Measurements from ENCODE around the gene SCNM1.

DNA sequence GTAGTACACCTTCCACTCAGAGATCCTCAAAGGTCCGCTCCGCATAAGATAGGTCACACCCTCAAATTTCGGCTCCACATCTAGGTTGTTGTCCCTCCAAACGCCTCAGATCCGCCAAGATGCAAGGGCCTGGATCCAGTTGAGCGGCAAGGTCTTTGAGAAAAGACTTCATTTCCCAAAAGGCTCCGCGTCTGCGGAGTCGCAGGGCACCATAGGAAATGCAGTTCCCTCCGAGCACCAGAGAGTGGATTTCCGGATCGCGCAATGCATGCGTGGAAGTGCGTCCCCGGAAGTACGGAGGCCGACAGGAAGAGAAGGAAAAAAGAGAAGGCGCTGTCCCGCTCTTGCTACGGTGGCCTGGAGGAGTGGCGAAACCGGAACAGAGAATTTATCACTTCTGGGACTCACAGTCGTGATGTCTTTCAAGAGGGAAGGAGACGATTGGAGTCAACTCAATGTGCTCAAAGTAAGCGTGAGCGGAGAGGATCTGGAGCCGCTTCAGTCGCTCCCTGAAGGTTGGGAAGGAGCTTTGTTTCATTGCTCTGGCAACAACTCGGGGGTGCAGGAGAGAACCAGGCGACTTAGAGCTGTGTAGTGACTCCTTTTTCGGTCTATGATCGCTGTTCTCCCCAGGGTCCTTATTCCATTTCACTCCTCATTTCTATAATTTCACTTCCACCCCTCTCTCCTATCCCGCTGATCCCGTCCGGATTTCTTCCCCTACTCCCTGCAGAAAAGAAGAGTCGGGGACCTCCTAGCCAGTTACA, at the start of gene SCNM1, which contains the start of gene LYSMD1:
- TF ChIP-seq GATA3 (IDR thresholded peaks at IDR 0.05; ENCODE audit: low read depth, low read length) (no peak), GATA2 (IDR thresholded peaks at IDR 0.05; ENCODE audit: low read depth, low read length) (no peak)

Measured in SH-SY5Y (cell line).